DOHH2 (cell line): ENCODE measurements around the gene KRTAP5-5.

Experiments
- H3F3A ChIP-seq: fragments of 200-600 bp; sonication (generic), shearing (Covaris generic); 2 replicates; pipeline ENCODE4 v1.6.0; 2016; ENCODE audit warnings: antibody characterized with exemption, mild to moderate bottlenecking; ENCODE audit not compliant: control insufficient read depth, insufficient read depth
- H3K27ac ChIP-seq: fragments of 200-600 bp; sonication (generic); 2 replicates; pipeline ENCODE4 v1.5.1; 2014; ENCODE audit warnings: low read depth, mild to moderate bottlenecking, low read length, moderate library complexity
- H3K27me3 ChIP-seq: fragments of 200-600 bp; sonication (generic); 2 replicates; pipeline ENCODE4 v1.6.1; 2014; ENCODE audit warnings: mild to moderate bottlenecking, low read length, mixed read lengths; ENCODE audit not compliant: control insufficient read depth
- H3K36me3 ChIP-seq: fragments of 200-600 bp; sonication (generic); 2 replicates; pipeline ENCODE4 v1.6.1; 2014; ENCODE audit warnings: mild to moderate bottlenecking, low read length, moderate library complexity, mixed read lengths; ENCODE audit not compliant: control insufficient read depth
- H3K4me1 ChIP-seq: fragments of 200-600 bp; sonication (generic); 2 replicates; pipeline ENCODE4 v1.6.1; 2014; ENCODE audit warnings: mild to moderate bottlenecking, low read length, mixed read lengths; ENCODE audit not compliant: control insufficient read depth
- H3K4me2 ChIP-seq: fragments of 200-600 bp; sonication (generic); 2 replicates; pipeline ENCODE4 v1.6.0; 2014; ENCODE audit warnings: mild to moderate bottlenecking, low read length, moderate library complexity
- H3K4me3 ChIP-seq: fragments of 200-600 bp; sonication (generic); 2 replicates; pipeline ENCODE4 v1.5.1; 2014; ENCODE audit warnings: mild to moderate bottlenecking, low read length, mixed read lengths
- H3K79me2 ChIP-seq: fragments of 200-600 bp; sonication (generic); 2 replicates; pipeline ENCODE4 v1.6.1; 2014; ENCODE audit warnings: mild to moderate bottlenecking, low read length, mixed read lengths; ENCODE audit not compliant: control insufficient read depth
- H3K9me2 ChIP-seq: fragments of 200-600 bp; sonication (generic); replicated peaks from 2 replicates; pipeline ENCODE4 v1.6.1; 2014; ENCODE audit warnings: mild to moderate bottlenecking, low read length, mixed read lengths; ENCODE audit not compliant: control insufficient read depth
- H3K9me3 ChIP-seq: fragments of 200-600 bp; sonication (generic); 2 replicates; pipeline ENCODE4 v1.6.1; 2014; ENCODE audit warnings: antibody characterized with exemption, low read length, mixed read lengths; ENCODE audit not compliant: control insufficient read depth, insufficient read depth
- H4K20me1 ChIP-seq: fragments of 200-600 bp; sonication (generic); 2 replicates; pipeline ENCODE4 v1.6.0; 2014; ENCODE audit warnings: low read depth, mild to moderate bottlenecking, antibody characterized with exemption, low read length, moderate library complexity; ENCODE audit not compliant: control insufficient read depth, insufficient read depth
- CTCF ChIP-seq: fragments of 200-600 bp; sonication (generic); IDR thresholded peaks from one replicate; pipeline ENCODE4 v1.5.1; 2014; ENCODE audit warnings: antibody characterized with exemption, mild to moderate bottlenecking, low read depth, low read length; ENCODE audit not compliant: poor library complexity, severe bottlenecking
- EZH2phosphoT487 ChIP-seq: fragments of 200-600 bp; sonication (generic); IDR thresholded peaks from 2 replicates; pipeline ENCODE4 v1.6.1; 2017; ENCODE audit warnings: borderline replicate concordance, mild to moderate bottlenecking, antibody characterized with exemption, low read length, moderate library complexity, mixed read lengths

The KRTAP5-5 gene

GRCh38 chr11:1671658-1672057 is 42.1 kb downstream of the KRTAP5-5 start:
- H3F3A ChIP-seq: no peaks in the 10 kb centered on the region
- no peak overlapping the region for H3K4me2 ChIP-seq
- no peaks in the 10 kb centered on the region for H3K27me3 ChIP-seq
- no peaks in the 10 kb centered on the region for H4K20me1 ChIP-seq
- no peaks in the 10 kb centered on the region for H3K36me3 ChIP-seq
- H3K4me1 ChIP-seq: no peaks in the 10 kb centered on the region
- H3K9me3 ChIP-seq: no peaks in the 10 kb centered on the region
- no peaks in the 10 kb centered on the region for H3K79me2 ChIP-seq
- no peaks in the 10 kb centered on the region for H3K9me2 ChIP-seq
- H3K4me3 ChIP-seq: no peak overlapping the region
- H3K27ac ChIP-seq: no peak overlapping the region
- TF ChIP-seq CTCF (no peak), EZH2phosphoT487 (no peak)

GRCh38 chr11:1672613-1673350 is 43.2 kb downstream of the KRTAP5-5 start:
- H3K9me3 ChIP-seq: no peaks in the 10 kb centered on the region
- H3K9me2 ChIP-seq: no peaks in the 10 kb centered on the region
- no peaks in the 10 kb centered on the region for H3F3A ChIP-seq
- TF ChIP-seq EZH2phosphoT487: no peak
- no peak for TF ChIP-seq CTCF
- no peaks in the 10 kb centered on the region for H3K79me2 ChIP-seq
- no peaks in the 10 kb centered on the region for H4K20me1 ChIP-seq
- no peak overlapping the region for H3K27ac ChIP-seq
- no peaks in the 10 kb centered on the region for H3K4me1 ChIP-seq
- H3K36me3 ChIP-seq: no peaks in the 10 kb centered on the region
- H3K27me3 ChIP-seq: no peaks in the 10 kb centered on the region
- no peak overlapping the region for H3K4me2 ChIP-seq
- no peak overlapping the region for H3K4me3 ChIP-seq

GRCh38 chr11:1673446-1674172 is 44.0 kb downstream of the KRTAP5-5 start:
- no peak overlapping the region for H3K4me2 ChIP-seq
- H3K36me3 ChIP-seq: no peaks in the 10 kb centered on the region
- no peaks in the 10 kb centered on the region for H3K27me3 ChIP-seq
- no peaks in the 10 kb centered on the region for H3K79me2 ChIP-seq
- H3F3A ChIP-seq: no peaks in the 10 kb centered on the region
- no peak overlapping the region for H3K4me3 ChIP-seq
- no peak for TF ChIP-seq CTCF
- TF ChIP-seq EZH2phosphoT487: no peak
- H3K27ac ChIP-seq: no peak overlapping the region
- no peaks in the 10 kb centered on the region for H3K4me1 ChIP-seq
- H3K9me3 ChIP-seq: no peaks in the 10 kb centered on the region
- H4K20me1 ChIP-seq: no peaks in the 10 kb centered on the region
- H3K9me2 ChIP-seq: no peaks in the 10 kb centered on the region
